ENCODE measurements around the gene SKOR1.

SKOR1 gene

GRCh38 chr15:67865766-67866165, 40.5 kb downstream of the SKOR1 start:
- no peak overlapping the region for H3K9ac ChIP-seq (ENCODE audit: low read length)
- H3K36me3 ChIP-seq (ENCODE audit: insufficient read depth, low read length): no peaks in the 10 kb centered on the region; the same call in 1 of the 2 replicates
- H4K20me1 ChIP-seq (ENCODE audit: insufficient read depth, low read length): no peaks in the 10 kb centered on the region
- H3K4me2 ChIP-seq (ENCODE audit: low read length): no peak overlapping the region
- H3K79me2 ChIP-seq (ENCODE audit: insufficient read depth, low read length): no peaks in the 10 kb centered on the region
- H2AFZ ChIP-seq (ENCODE audit: low read length): no peak overlapping the region
- peaks cover 14% of the 10 kb centered on the region for H3K9me3 ChIP-seq (ENCODE audit: low read length)
- peaks cover 25% of the 10 kb centered on the region for H3K4me1 ChIP-seq (ENCODE audit: insufficient read depth, low read length, severe bottlenecking)
- no peak for TF ChIP-seq EZH2 (IDR thresholded peaks at IDR 0.05; ENCODE audit: borderline replicate concordance, low read length)
- no peak for TF ChIP-seq CTCF (IDR thresholded peaks at IDR 0.05; ENCODE audit: low read length)
- no peak overlapping the region for H3K4me3 ChIP-seq (ENCODE audit: low read depth, low read length, poor library complexity, severe bottlenecking)
- H3K27ac ChIP-seq (ENCODE audit: low read depth, low read length, poor library complexity, severe bottlenecking): no peak overlapping the region
- no peaks in the 10 kb centered on the region for H3K9me2 ChIP-seq (ENCODE audit: low read depth, low read length)
- H3F3A ChIP-seq (ENCODE audit: insufficient read depth, low read length): no peaks in the 10 kb centered on the region
- H3K27me3 ChIP-seq (ENCODE audit: insufficient read depth, low read length): no peaks in the 10 kb centered on the region; the same call in 1 of the 2 replicates

- no peaks in the 10 kb centered on the region for H4K20me1 ChIP-seq (ENCODE audit: insufficient read depth, low read length)
- H3K4me2 ChIP-seq (ENCODE audit: low read length): no peak overlapping the region
- no peaks in the 10 kb centered on the region for H3F3A ChIP-seq (ENCODE audit: insufficient read depth, low read length)
- H3K27ac ChIP-seq (ENCODE audit: low read depth, low read length, poor library complexity, severe bottlenecking): no peak overlapping the region
- H3K4me3 ChIP-seq (ENCODE audit: low read depth, low read length, poor library complexity, severe bottlenecking): no peak overlapping the region
- TF ChIP-seq EZH2 (IDR thresholded peaks at IDR 0.05; ENCODE audit: borderline replicate concordance, low read length) (no peak), CTCF (IDR thresholded peaks at IDR 0.05; ENCODE audit: low read length) (no peak)
- no peak overlapping the region for H3K9ac ChIP-seq (ENCODE audit: low read length)
- no peaks in the 10 kb centered on the region for H3K4me1 ChIP-seq (ENCODE audit: insufficient read depth, low read length, severe bottlenecking)
- H3K9me3 ChIP-seq (ENCODE audit: low read length): peaks cover 25% of the 10 kb centered on the region
- no peaks in the 10 kb centered on the region; the same call in 1 of the 2 replicates for H3K27me3 ChIP-seq (ENCODE audit: insufficient read depth, low read length)
- no peaks in the 10 kb centered on the region; the same call in 1 of the 2 replicates for H3K36me3 ChIP-seq (ENCODE audit: insufficient read depth, low read length)
- no peaks in the 10 kb centered on the region for H3K9me2 ChIP-seq (ENCODE audit: low read depth, low read length)
- no peak overlapping the region for H2AFZ ChIP-seq (ENCODE audit: low read length)
- H3K79me2 ChIP-seq (ENCODE audit: insufficient read depth, low read length): no peaks in the 10 kb centered on the region
These were observed 44.4 kb downstream of the SKOR1 start for GRCh38 chr15:67869701-67870100.

- no peaks in the 10 kb centered on the region; the same call in 1 of the 2 replicates for H3K27me3 ChIP-seq (ENCODE audit: insufficient read depth, low read length)
- no peaks in the 10 kb centered on the region for H4K20me1 ChIP-seq (ENCODE audit: insufficient read depth, low read length)
- TF ChIP-seq EZH2 (IDR thresholded peaks at IDR 0.05; ENCODE audit: borderline replicate concordance, low read length): no peak
- TF ChIP-seq CTCF (IDR thresholded peaks at IDR 0.05; ENCODE audit: low read length): no peak
- peaks cover 25% of the 10 kb centered on the region for H3K9me3 ChIP-seq (ENCODE audit: low read length)
- H3K4me2 ChIP-seq (ENCODE audit: low read length): no peak overlapping the region
- H3K36me3 ChIP-seq (ENCODE audit: insufficient read depth, low read length): no peaks in the 10 kb centered on the region; the same call in 1 of the 2 replicates
- no peaks in the 10 kb centered on the region for H3K9me2 ChIP-seq (ENCODE audit: low read depth, low read length)
- H3K9ac ChIP-seq (ENCODE audit: low read length): no peak overlapping the region
- no peak overlapping the region for H3K4me3 ChIP-seq (ENCODE audit: low read depth, low read length, poor library complexity, severe bottlenecking)
- H2AFZ ChIP-seq (ENCODE audit: low read length): no peak overlapping the region
- no peaks in the 10 kb centered on the region for H3K79me2 ChIP-seq (ENCODE audit: insufficient read depth, low read length)
- H3F3A ChIP-seq (ENCODE audit: insufficient read depth, low read length): no peaks in the 10 kb centered on the region
- H3K27ac ChIP-seq (ENCODE audit: low read depth, low read length, poor library complexity, severe bottlenecking): no peak overlapping the region
- H3K4me1 ChIP-seq (ENCODE audit: insufficient read depth, low read length, severe bottlenecking): no peaks in the 10 kb centered on the region
These were observed 45.6 kb downstream of the SKOR1 start for GRCh38 chr15:67870868-67871408.

Data from OCI-LY1 (cell line).